Progenitor cell of endocrine pancreas (in vitro differentiated cells): ENCODE data around the gene SCCPDH. TPM values are rescaled to one million over a fixed set of nuclear protein-coding genes. Genes with fewer than 3 reads are reported as not detected.

ENCODE experiments used
- DNase-seq: peaks from one replicate; pipeline ENCODE4 v3.0.0; 2021; ENCODE audit warnings: low spot score; ENCODE audit not compliant: unreplicated experiment
- H3K27ac Mint-ChIP-seq: 2 replicates; pipeline ENCODE4 v1.8.0; 2021; ENCODE audit warnings: mild to moderate bottlenecking, moderate library complexity, mixed read lengths
- H3K27me3 Mint-ChIP-seq: 2 replicates; pipeline ENCODE4 v1.8.0; 2021; ENCODE audit warnings: mixed read lengths
- H3K36me3 Mint-ChIP-seq: 2 replicates; pipeline ENCODE4 v1.8.0; 2022; ENCODE audit warnings: mixed read lengths; ENCODE audit not compliant: insufficient read depth
- H3K4me1 Mint-ChIP-seq: 2 replicates; pipeline ENCODE4 v1.8.0; 2021; ENCODE audit warnings: low read depth, mixed read lengths
- H3K4me3 Mint-ChIP-seq: 2 replicates; pipeline ENCODE4 v1.8.0; 2021; ENCODE audit warnings: low read depth, mild to moderate bottlenecking, moderate library complexity, mixed read lengths
- H3K9me3 Mint-ChIP-seq: 2 replicates; pipeline ENCODE4 v1.8.0; 2021; ENCODE audit warnings: low read depth, mixed read lengths
- total RNA-seq: library from RNA; stranded (reverse); gene quantifications from 2 replicates; pipeline ENCODE4 v1.2.1, GENCODE V29; 2021
- TF ChIP-seq, protein P1 (sequence below): fragments of 200-600 bp; sonication (generic); IDR thresholded peaks from one replicate; pipeline ENCODE4 v1.5.0; 2021; ENCODE audit warnings: antibody characterized with exemption, mild to moderate bottlenecking; ENCODE audit not compliant: unreplicated experiment

Gene SCCPDH
- total RNA-seq, 1 donor from 2014 or later, result 43.3 TPM

DNA sequence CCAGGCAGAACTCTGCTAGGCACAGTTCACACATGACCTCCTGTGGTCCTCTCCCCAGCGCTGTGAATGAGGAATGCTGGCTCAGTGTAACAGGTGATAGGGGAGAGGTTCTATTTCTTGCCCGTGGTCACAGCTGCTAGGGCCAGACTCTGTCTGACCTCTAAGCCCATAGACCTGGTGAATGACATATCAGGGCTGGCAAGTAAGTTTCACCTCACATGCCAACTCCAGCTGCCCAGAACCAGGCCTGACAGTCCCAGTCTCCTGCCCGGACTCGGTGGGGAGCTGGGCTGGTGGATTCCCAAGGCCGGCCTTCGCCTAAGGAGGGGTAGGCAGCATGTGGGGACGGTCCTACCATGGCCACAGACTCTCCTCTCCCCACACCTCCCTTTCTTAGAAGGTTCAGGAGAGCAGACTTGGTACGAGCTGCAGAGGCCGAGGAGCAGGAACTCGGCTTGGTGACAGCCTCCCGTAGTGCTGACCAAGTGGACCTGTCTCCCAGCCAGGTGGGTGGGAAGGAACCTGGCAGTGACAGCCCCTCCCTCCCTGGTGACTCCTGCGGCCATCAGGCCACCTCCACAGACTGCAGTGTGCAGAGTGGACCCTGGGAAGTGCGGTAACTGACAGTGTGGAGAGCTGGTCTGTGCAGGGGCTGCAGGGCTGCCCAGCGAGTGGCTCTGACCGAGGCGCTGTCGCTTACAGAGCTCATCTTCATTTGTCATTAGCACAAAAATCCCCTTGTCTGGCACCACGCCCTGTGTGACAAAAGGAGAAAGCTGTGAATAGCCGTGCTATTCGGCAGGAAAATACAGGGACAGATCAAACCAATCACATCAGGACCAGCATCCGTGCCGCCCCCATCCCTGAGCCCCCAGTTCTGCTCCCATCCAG is 74.6 kb downstream of the SCCPDH start:
- peaks cover 3% of the 10 kb centered on the region for H3K9me3 Mint-ChIP-seq
- H3K4me1 Mint-ChIP-seq, result peaks cover 23% of the 10 kb centered on the region
- no peak overlapping the region for H3K4me3 Mint-ChIP-seq
- TF ChIP-seq, protein P1, sequence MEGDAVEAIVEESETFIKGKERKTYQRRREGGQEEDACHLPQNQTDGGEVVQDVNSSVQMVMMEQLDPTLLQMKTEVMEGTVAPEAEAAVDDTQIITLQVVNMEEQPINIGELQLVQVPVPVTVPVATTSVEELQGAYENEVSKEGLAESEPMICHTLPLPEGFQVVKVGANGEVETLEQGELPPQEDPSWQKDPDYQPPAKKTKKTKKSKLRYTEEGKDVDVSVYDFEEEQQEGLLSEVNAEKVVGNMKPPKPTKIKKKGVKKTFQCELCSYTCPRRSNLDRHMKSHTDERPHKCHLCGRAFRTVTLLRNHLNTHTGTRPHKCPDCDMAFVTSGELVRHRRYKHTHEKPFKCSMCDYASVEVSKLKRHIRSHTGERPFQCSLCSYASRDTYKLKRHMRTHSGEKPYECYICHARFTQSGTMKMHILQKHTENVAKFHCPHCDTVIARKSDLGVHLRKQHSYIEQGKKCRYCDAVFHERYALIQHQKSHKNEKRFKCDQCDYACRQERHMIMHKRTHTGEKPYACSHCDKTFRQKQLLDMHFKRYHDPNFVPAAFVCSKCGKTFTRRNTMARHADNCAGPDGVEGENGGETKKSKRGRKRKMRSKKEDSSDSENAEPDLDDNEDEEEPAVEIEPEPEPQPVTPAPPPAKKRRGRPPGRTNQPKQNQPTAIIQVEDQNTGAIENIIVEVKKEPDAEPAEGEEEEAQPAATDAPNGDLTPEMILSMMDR, result no peak
- H3K27ac Mint-ChIP-seq, result no peak overlapping the region
- peaks cover 5% of the 10 kb centered on the region for H3K27me3 Mint-ChIP-seq
- DNase-seq, result no peak
- H3K36me3 Mint-ChIP-seq, result peaks cover 1% of the 10 kb centered on the region

DNA sequence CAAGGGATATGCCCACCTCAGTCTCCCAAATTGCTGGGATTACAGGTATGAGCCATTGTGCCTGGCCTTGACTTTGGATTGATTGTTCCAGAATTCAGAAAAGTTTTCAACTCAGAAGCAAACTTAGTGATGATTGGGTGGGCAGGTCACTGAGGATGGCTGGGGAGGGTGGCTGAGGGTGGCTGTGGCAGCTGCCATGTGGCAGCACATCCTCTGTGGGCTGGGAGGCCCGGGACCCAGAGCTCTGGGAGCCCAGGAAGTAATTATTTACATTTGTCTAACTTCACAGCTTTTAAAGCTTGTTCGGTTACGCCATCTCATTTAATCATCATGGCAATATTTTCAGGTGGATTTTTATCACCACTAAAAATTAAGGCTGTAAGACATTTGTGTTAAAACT is 76.1 kb downstream of the SCCPDH start:
- H3K4me1 Mint-ChIP-seq, result peaks cover 21% of the 10 kb centered on the region
- peaks cover 3% of the 10 kb centered on the region for H3K9me3 Mint-ChIP-seq
- H3K4me3 Mint-ChIP-seq, result no peak overlapping the region
- peaks cover 4% of the 10 kb centered on the region for H3K27me3 Mint-ChIP-seq
- DNase-seq, result no peak
- peaks cover 1% of the 10 kb centered on the region for H3K36me3 Mint-ChIP-seq
- H3K27ac Mint-ChIP-seq, result no peak overlapping the region
- TF ChIP-seq, protein P1, result no peak

DNA sequence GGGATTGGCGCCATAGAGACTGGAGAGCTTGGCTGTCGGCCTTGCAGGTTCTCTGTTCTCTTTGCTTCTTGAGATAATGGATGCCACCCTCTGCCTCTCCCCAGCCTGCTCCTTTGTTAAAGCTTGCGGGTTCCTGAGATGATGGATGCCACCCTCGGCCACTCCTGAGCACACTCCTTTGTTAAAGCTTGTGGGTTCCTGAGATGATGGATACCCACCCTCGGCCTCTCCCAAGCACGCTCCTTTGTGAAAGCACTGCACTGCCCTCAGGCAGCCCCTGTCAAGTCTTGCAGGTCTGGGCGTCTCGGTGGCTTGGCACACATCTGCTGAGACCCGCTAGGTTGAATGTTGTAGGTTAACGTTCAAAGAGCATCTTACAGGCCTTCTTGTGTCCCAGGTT is 76.5 kb downstream of the SCCPDH start:
- H3K4me1 Mint-ChIP-seq, result peaks cover 21% of the 10 kb centered on the region
- peaks cover under 1% of the 10 kb centered on the region for H3K27me3 Mint-ChIP-seq
- DNase-seq, result no peak
- H3K9me3 Mint-ChIP-seq, result no peaks in the 10 kb centered on the region
- H3K4me3 Mint-ChIP-seq, result no peak overlapping the region
- H3K36me3 Mint-ChIP-seq, result peaks cover under 1% of the 10 kb centered on the region
- TF ChIP-seq, protein P1, result no peak
- peak overlapping the region; percentile 73 for H3K27ac Mint-ChIP-seq

DNA sequence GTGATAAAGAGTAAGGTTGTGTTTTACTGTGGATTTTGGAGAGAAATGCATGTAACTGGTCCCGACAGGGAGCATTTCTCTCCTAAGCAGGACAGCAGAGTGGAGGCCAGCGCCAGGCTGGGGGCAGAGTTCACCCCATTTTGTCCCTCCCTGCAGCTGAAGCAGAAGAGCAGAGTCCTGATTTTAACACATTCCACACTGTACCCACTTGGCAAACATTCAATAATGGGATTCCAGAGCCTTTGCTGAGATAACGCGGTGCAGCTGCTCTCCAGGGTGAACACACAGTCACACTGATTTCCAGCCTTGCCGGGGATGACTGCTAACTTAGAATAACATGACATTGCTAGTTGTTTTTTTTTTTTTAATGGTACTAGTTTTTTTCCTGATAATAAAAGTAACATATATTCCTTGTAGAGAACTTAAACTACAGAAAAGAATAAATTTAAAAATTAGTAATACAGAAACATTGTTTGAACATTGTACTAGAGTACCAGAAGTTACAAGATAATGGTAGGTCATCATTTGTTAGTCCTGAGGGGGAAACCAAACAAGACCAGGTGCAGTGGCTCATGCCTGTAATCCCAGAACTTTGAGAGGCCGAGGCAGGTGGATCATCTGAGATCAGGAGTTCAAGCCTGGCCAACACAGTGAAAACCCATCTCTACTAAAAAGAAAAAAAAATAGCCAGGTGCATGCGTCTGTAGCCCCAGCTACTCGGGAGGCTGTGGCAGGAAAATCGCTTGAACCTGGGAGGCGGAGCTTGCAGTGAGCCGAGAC is 77.2 kb downstream of the SCCPDH start:
- Mint-ChIP-seq H3K27ac (peak overlapping the region; percentile 73), H3K9me3 (no peaks in the 10 kb centered on the region), H3K4me1 (peaks cover 21% of the 10 kb centered on the region), H3K36me3 (no peaks in the 10 kb centered on the region), H3K27me3 (no peaks in the 10 kb centered on the region), H3K4me3 (no peak overlapping the region)
- no peak for DNase-seq
- TF ChIP-seq, protein P1, result no peak

DNA sequence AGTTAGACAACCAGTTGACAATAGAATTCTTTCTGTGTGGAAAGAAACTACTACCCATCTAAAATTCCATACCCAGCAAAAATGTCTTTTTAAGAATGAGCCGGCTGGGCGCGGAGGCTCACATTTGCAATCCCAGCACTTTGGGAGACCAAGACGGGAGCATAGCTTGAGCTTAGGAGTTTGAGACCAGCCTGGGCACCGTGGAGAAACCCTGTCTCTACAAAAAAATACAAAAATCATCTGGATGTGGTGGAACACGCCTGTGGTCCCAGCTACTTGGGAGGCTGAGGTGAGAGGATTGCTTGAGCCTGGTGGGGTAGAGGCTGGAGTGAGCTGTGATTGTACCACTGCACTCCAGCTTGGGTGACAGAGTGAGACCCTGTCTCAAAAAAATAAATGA is 79.2 kb downstream of the SCCPDH start:
- Mint-ChIP-seq H3K36me3 (no peaks in the 10 kb centered on the region), H3K27me3 (no peaks in the 10 kb centered on the region), H3K4me1 (peaks cover 19% of the 10 kb centered on the region), H3K27ac (no peak overlapping the region), H3K9me3 (no peaks in the 10 kb centered on the region), H3K4me3 (no peak overlapping the region)
- TF ChIP-seq, protein P1, result no peak
- no peak for DNase-seq
